ENCODE results near the gene SEMA4D. TPM values are rescaled to one million over a fixed set of nuclear protein-coding genes. Genes with fewer than 3 reads are reported as not detected.

Gene SEMA4D
- total RNA-seq, 1 experiment from 2014 or later, result 48.4 TPM

DNA sequence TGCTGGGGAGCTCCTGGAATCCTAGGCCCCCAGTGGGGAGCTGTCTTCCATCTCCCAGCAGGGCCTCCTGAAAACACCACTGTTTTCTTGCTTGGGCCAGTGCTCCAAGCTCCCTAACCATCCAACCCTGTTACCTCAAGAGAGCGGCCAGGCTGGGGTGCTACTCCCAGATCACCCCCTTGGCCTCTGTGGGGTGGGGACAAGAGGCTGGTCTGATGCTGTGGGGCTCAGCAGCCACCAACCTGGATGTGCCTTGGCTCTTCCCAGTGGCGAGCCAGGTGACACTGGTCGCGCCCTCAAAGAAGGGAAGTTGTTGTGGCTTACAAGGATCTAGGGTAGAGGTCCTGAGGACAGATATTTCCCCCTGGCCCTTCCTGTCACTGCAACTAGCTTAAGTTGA is 130.6 kb downstream of the SEMA4D start:
- Histone ChIP-seq H3K9me2 (ENCODE audit: insufficient read depth) (no peaks in the 10 kb centered on the region), H2AFZ (no peak overlapping the region), H3K79me2 (ENCODE audit: low read depth) (no peaks in the 10 kb centered on the region), H3K4me3 (no peak overlapping the region), H3K4me2 (no peak overlapping the region), H3K4me1 (replicated peaks; ENCODE audit: insufficient read depth) (no peaks in the 10 kb centered on the region), H3F3A (ENCODE audit: insufficient read depth, low read depth) (0 out of 2 replicates have a peak, but pooled peaks cover 8% of the 10 kb centered on the region), H3K9me3 (ENCODE audit: insufficient read depth, low read depth) (no peaks in the 10 kb centered on the region), H3K36me3 (ENCODE audit: low read depth) (no peaks in the 10 kb centered on the region), H4K20me1 (ENCODE audit: insufficient read depth) (no peaks in the 10 kb centered on the region), H3K27ac (no peak overlapping the region), H3K27me3 (ENCODE audit: insufficient read depth, low read depth) (no peaks in the 10 kb centered on the region)
- DNase-seq, result no peak
- no TSS peak for BruUV-seq (replicated peaks)
- intact Hi-C loops (cut with micrococcal nuclease; ENCODE audit: unreplicated experiment), result no loop called here
- TF ChIP-seq, protein P1, sequence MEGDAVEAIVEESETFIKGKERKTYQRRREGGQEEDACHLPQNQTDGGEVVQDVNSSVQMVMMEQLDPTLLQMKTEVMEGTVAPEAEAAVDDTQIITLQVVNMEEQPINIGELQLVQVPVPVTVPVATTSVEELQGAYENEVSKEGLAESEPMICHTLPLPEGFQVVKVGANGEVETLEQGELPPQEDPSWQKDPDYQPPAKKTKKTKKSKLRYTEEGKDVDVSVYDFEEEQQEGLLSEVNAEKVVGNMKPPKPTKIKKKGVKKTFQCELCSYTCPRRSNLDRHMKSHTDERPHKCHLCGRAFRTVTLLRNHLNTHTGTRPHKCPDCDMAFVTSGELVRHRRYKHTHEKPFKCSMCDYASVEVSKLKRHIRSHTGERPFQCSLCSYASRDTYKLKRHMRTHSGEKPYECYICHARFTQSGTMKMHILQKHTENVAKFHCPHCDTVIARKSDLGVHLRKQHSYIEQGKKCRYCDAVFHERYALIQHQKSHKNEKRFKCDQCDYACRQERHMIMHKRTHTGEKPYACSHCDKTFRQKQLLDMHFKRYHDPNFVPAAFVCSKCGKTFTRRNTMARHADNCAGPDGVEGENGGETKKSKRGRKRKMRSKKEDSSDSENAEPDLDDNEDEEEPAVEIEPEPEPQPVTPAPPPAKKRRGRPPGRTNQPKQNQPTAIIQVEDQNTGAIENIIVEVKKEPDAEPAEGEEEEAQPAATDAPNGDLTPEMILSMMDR (conservative IDR thresholded peaks at IDR 0.05), result no peak
- no peak for TF ChIP-seq EZH2 (IDR thresholded peaks at IDR 0.05; ENCODE audit: low read depth)
- ChIA-PET CTCF (no interaction called here), POLR2A (ENCODE audit: unreplicated experiment) (no interaction called here)

DNA sequence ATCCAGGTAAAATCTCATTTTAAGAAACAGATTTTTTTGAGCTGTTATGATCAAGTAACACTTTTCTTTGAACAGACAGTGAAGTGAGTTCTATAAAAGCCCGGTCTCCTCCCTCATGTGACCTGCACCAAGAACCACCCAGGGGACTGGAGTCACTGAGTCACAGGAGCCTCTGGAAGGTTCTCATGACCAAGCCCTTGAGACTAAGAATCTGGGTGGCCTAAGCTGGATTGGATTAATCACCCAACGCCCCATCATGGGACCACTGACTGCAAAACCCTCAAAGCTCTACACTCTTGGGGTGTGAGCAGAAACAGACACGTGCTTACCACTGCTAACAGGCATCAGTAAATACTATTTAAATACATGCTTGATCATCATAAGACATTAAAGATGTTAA is 131.2 kb downstream of the SEMA4D start:
- POLR2A ChIA-PET (ENCODE audit: unreplicated experiment), result no interaction called here
- Histone ChIP-seq H3K27ac (no peak overlapping the region), H3K79me2 (ENCODE audit: low read depth) (no peaks in the 10 kb centered on the region), H3K4me3 (no peak overlapping the region), H2AFZ (no peak overlapping the region), H3K9me3 (ENCODE audit: insufficient read depth, low read depth) (no peaks in the 10 kb centered on the region), H3K4me1 (replicated peaks; ENCODE audit: insufficient read depth) (no peaks in the 10 kb centered on the region), H4K20me1 (ENCODE audit: insufficient read depth) (no peaks in the 10 kb centered on the region), H3F3A (ENCODE audit: insufficient read depth, low read depth) (0 out of 2 replicates have a peak, but pooled peaks cover 8% of the 10 kb centered on the region), H3K4me2 (no peak overlapping the region), H3K27me3 (ENCODE audit: insufficient read depth, low read depth) (no peaks in the 10 kb centered on the region), H3K36me3 (ENCODE audit: low read depth) (no peaks in the 10 kb centered on the region), H3K9me2 (ENCODE audit: insufficient read depth) (no peaks in the 10 kb centered on the region)
- CTCF ChIA-PET, result no interaction called here
- DNase-seq, result no peak
- TF ChIP-seq, protein P1 (conservative IDR thresholded peaks at IDR 0.05), result no peak
- no peak for TF ChIP-seq EZH2 (IDR thresholded peaks at IDR 0.05; ENCODE audit: low read depth)
- no TSS peak for BruUV-seq (replicated peaks)
- intact Hi-C loops (cut with micrococcal nuclease; ENCODE audit: unreplicated experiment), result no loop called here

DNA sequence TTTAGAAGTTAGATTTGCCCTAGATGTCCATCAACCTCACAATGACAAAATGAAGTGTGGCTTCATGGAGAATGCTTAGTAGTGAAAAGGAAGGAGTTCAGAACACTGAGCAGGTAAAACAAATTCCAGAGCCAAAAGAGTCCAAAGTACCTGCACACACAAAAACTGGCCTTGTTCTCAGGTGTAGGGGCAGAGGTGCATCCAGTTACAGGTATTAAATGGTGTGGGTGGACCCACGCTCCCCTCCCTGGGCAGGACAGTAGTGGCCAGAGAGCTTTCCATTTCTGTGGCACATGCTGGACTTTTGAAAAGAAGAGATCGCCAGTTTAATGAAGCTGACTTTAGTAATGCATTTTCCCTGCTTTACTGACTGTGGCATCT is 132.4 kb downstream of the SEMA4D start:
- intact Hi-C loops (cut with micrococcal nuclease; ENCODE audit: unreplicated experiment), result no loop called here
- TF ChIP-seq, protein P1 (conservative IDR thresholded peaks at IDR 0.05), result no peak
- no peak for TF ChIP-seq EZH2 (IDR thresholded peaks at IDR 0.05; ENCODE audit: low read depth)
- no peaks in the 10 kb centered on the region for H3K4me1 ChIP-seq (replicated peaks; ENCODE audit: insufficient read depth)
- no peak overlapping the region for H3K4me2 ChIP-seq
- H3F3A ChIP-seq (ENCODE audit: insufficient read depth, low read depth), result 0 out of 2 replicates have a peak, but pooled peaks cover 7% of the 10 kb centered on the region
- H3K9me3 ChIP-seq (ENCODE audit: insufficient read depth, low read depth), result no peaks in the 10 kb centered on the region
- no peak for DNase-seq
- TSS peak; percentile 19 for BruUV-seq (replicated peaks)
- POLR2A ChIA-PET (ENCODE audit: unreplicated experiment), result no interaction called here
- no peaks in the 10 kb centered on the region for H4K20me1 ChIP-seq (ENCODE audit: insufficient read depth)
- no peaks in the 10 kb centered on the region for H3K36me3 ChIP-seq (ENCODE audit: low read depth)
- no peak overlapping the region for H3K27ac ChIP-seq
- H3K9me2 ChIP-seq (ENCODE audit: insufficient read depth), result no peaks in the 10 kb centered on the region
- CTCF ChIA-PET, result no interaction called here
- H2AFZ ChIP-seq, result no peak overlapping the region
- no peak overlapping the region for H3K4me3 ChIP-seq
- H3K27me3 ChIP-seq (ENCODE audit: insufficient read depth, low read depth), result no peaks in the 10 kb centered on the region
- H3K79me2 ChIP-seq (ENCODE audit: low read depth), result no peaks in the 10 kb centered on the region

Measured in PC-9 (cell line).